Measurements from ENCODE around the gene SEMA4A.
A peak's percentile ranks its signal among the peaks of the same experiment; 100 is the strongest.

The SEMA4A gene

DNA sequence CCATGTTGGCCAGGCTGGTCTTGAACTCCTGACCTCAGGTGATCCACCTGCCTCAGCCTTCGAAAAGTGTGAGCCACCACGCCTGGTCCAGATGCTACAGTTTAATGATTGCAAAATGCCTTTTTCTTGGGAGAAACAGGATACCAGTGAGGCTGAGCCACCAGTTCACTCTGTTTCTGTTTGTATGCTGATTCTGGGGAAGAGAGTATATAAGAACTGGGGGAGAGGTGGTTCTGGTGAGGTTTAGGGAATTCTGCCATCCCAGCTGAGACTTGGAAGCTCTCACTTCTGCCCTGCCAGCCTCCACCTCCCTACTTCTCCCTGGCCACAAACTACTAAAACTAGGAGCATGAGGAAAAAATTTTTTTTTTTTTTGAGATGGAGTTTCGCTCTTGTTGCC, 51.3 kb downstream of the SEMA4A start:
- TF ChIP-seq, protein P1, sequence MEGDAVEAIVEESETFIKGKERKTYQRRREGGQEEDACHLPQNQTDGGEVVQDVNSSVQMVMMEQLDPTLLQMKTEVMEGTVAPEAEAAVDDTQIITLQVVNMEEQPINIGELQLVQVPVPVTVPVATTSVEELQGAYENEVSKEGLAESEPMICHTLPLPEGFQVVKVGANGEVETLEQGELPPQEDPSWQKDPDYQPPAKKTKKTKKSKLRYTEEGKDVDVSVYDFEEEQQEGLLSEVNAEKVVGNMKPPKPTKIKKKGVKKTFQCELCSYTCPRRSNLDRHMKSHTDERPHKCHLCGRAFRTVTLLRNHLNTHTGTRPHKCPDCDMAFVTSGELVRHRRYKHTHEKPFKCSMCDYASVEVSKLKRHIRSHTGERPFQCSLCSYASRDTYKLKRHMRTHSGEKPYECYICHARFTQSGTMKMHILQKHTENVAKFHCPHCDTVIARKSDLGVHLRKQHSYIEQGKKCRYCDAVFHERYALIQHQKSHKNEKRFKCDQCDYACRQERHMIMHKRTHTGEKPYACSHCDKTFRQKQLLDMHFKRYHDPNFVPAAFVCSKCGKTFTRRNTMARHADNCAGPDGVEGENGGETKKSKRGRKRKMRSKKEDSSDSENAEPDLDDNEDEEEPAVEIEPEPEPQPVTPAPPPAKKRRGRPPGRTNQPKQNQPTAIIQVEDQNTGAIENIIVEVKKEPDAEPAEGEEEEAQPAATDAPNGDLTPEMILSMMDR (conservative IDR thresholded peaks at IDR 0.05) = no peak

DNA sequence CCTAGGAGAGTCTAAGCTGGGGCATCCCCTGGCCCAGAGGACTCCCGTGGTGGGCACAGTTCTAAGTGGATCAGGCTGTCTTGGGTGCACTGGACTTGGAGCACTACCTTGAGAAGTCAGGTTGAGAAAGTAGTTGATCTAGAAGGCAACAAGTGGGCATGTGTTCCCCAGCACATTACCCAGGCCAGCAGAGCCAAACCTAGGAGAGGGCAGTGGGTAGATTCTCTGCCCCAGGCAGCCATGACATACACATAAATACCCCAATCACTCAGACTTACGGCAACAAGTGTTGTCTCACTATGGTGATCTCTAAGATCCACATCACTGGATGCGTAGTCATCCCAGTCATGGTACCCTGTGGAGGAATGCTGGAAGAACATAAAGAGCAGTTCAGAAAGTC, 57.9 kb downstream of the SEMA4A start:
- H3K27ac ChIP-seq = no peak overlapping the region
- TF ChIP-seq, protein P1 (conservative IDR thresholded peaks at IDR 0.05) = no peak

More for the DNA sequence above, 51.3 kb downstream of the SEMA4A start:
- no peak overlapping the region for H3K27ac ChIP-seq

DNA sequence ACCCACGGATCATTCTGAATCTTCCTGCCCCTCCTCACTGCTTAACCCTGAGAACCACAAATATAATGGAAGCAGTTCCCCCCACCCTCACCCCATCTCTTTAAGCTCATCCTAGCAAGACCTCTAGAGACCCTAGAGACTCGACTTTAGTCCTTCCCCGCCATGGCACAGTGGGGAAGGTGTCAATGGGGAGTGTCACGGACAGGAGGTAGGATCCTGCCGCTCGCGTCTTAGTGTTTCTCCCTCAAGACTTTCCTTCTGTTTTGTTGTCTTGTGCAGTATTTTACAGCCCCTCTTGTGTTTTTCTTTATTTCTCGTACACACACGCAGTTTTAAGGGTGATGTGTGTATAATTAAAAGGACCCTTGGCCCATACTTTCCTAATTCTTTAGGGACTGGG, 58.7 kb downstream of the SEMA4A start:
- TF ChIP-seq, protein P1 (conservative IDR thresholded peaks at IDR 0.05) = no peak

DNA sequence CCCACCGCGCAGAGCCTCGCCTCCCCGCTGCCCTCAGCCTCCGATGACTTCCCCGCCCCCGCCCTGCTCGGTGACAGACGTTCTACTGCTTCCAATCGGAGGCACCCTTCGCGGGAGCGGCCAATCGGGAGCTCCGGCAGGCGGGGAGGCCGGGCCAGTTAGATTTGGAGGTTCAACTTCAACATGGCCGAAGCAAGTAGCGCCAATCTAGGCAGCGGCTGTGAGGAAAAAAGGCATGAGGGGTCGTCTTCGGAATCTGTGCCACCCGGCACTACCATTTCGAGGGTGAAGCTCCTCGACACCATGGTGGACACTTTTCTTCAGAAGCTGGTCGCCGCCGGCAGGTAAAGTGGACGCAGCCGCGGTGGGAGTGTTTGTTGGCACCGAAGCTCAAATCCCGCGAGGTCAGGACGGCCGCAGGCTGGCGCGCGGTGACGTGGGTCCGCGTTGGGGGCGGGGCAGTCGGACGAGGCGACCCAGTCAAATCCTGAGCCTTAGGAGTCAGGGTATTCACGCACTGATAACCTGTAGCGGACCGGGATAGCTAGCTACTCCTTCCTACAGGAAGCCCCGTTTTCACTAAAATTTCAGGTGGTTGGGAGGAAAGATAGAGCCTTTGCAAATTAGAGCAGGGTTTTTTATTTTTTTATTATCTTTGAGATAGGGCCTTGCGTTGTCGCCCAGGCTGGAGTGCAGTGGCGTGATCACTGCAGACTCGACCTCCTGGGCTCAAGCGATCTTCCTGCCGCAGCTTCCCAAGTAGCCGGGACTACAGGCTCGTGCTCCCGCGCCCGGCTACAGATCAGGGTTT, 59.7 kb downstream of the SEMA4A start, which contains the start of gene PMF1:
Gene PMF1 (plus strand): TSS at position 175 of the 811 bp plus-strand sequence. CDS start 9 bp downstream, at position 184.
- H3K27ac ChIP-seq = peak within 1 kb of the TSS; percentile 92
- TF ChIP-seq, protein P1 (conservative IDR thresholded peaks at IDR 0.05) = no peak

More for the DNA sequence above, 58.7 kb downstream of the SEMA4A start:
- peak overlapping the region; percentile 92 for H3K27ac ChIP-seq

DNA sequence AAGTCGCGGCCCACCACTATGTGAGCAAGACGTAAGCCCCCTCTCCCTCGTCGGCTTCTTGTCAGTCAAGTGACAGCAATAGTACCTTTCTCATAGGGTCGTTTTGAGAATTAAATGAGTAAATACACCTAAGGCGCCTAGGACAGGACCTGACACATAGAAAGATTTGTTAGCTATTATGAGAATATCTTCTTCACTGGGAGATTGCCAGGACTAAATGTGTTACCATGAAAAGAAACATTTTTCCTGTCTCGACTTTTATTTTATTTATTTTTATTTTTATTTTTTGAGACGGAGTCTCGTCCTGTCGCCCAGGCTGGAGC, 60.2 kb downstream of the SEMA4A start:
- TF ChIP-seq, protein P1 (conservative IDR thresholded peaks at IDR 0.05) = no peak
- peak overlapping the region; percentile 92 for H3K27ac ChIP-seq

DNA sequence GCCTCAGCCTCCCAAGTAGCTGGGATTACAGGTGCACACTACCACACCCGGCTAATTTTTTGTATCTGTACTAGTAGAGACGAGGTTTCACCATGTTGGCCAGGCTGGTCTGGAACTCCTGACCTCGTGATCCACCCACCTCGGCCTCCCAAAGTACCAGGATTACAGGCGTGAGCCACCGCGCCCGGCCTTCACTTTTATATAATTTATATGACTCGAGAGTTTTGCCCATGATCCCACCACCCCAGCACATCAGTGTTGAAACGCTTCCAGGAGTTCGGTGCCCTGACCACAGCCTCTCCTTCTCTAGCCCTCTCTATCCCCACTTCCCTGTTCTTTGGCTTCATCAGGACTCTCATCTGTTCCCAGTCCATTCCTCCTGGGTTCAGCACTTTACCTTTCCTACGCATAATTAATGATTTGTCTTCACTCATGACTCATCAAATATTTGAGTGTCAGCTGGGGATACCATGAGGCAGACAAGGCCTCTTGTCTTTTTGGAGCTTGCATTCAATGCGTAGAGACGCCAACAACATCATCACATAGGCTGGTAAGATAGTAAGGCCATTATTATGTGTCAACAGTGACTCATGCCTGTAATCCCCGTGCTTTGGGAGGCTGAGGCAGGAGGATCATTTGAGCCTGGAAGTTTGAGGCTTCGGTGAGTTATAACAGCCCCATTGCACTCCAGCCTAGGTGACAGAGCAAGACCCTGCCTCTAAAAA, 60.8 kb downstream of the SEMA4A start:
- TF ChIP-seq, protein P1 (conservative IDR thresholded peaks at IDR 0.05) = no peak
- peak overlapping the region; percentile 92 for H3K27ac ChIP-seq

DNA sequence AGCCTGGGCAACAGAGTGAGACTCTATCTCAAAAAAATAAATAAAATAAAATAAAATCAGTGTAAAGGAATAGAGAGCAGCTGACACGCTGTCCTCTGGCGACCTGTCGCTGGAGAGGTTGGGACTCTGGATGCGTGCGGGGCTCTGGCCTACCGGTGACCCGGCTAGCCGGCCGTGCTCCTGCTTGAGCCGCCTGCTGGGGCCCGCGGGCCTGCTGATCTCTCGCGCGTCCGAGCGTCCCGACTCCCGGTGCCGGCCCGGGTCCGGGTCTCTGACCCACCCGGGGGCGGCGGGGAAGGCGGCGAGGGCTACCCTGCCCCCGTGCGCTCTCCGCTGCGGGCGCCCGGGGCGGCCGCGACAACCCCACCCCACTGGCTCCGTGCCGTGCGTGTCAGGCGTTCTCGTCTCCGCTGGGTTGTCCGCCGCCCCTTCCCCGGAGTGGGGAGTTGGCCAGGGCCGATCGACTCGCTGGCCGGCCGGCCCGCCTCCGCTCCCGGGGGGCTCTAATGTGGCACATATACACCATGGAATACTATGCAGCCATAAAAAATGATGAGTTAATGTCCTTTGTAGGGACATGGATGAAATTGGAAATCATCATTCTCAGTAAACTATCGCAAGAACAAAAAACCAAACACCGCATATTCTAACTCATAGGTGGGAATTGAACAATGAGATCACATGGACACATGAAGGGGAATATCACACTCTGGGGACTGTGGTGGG, 63.1 kb downstream of the SEMA4A start:
- peak overlapping the region; percentile 81 for H3K27ac ChIP-seq
